Caco-2 (cell line): Measurements from ENCODE around the gene ST8SIA4. TPM values are rescaled to one million over a fixed set of nuclear protein-coding genes. Genes with fewer than 3 reads are reported as not detected.

Experiments used
- BruUV-seq: library from RNA; stranded (reverse); fragments of 400-500 nt; replicated peaks from 2 replicates; lab custom pipeline; 2021; lab: Mats Ljungman, UMichigan
- CTCF ChIA-PET: fragments of 300-600 bp; sonication (Branson Sonifier 250); formaldehyde crosslinking; loops from one replicate; lab custom pipeline; 2022; ENCODE audit warnings: antibody characterized with exemption; lab: Charles Lee
- POLR2A ChIA-PET: fragments of 300-600 bp; sonication (Branson Sonifier 250); formaldehyde crosslinking; loops from one replicate; lab custom pipeline; 2022; ENCODE audit warnings: antibody characterized with exemption; lab: Charles Lee
- DNase-seq, 2 experiments: peaks; one replicate each; pipeline versions ENCODE4 v3.0.0 to v3.0.0-alpha.2; 2020 to 2022
- H3K27me3 ChIP-seq: replicated peaks from 2 replicates; pipeline ENCODE4 v1.6.0; 2011; ENCODE audit warnings: low read length; ENCODE audit not compliant: control insufficient read depth, insufficient read depth
- H3K36me3 ChIP-seq: 2 replicates; pipeline ENCODE4 v1.5.1; 2011; ENCODE audit warnings: low read length; ENCODE audit not compliant: control insufficient read depth, insufficient read depth
- H3K4me1 ChIP-seq: fragments of 250-450 bp; sonication (Bioruptor Pico); 2 replicates; pipeline ENCODE4 v1.5.1; 2020; ENCODE audit warnings: mild to moderate bottlenecking
- H3K4me3 ChIP-seq: 2 replicates; pipeline ENCODE4 v1.5.1; 2011; ENCODE audit warnings: low read depth, mild to moderate bottlenecking, control low read depth, low read length
- H3K9me3 ChIP-seq: fragments of 250-450 bp; sonication (Bioruptor Pico); 2 replicates; pipeline ENCODE4 v1.5.1; 2020; ENCODE audit warnings: mild to moderate bottlenecking, moderate library complexity
- H3K27ac Mint-ChIP-seq: one replicate; pipeline ENCODE4 v1.8.0; 2022; ENCODE audit warnings: mixed read lengths; ENCODE audit not compliant: unreplicated experiment
- H3K27me3 Mint-ChIP-seq: one replicate; pipeline ENCODE4 v1.8.0; 2022; ENCODE audit warnings: mixed read lengths; ENCODE audit not compliant: insufficient read depth, unreplicated experiment
- H3K36me3 Mint-ChIP-seq: one replicate; pipeline ENCODE4 v1.8.0; 2022; ENCODE audit warnings: mild to moderate bottlenecking, mixed read lengths; ENCODE audit not compliant: insufficient read depth, unreplicated experiment
- H3K4me1 Mint-ChIP-seq: one replicate; pipeline ENCODE4 v1.8.0; 2022; ENCODE audit warnings: low read depth, mixed read lengths; ENCODE audit not compliant: unreplicated experiment
- H3K4me3 Mint-ChIP-seq: one replicate; pipeline ENCODE4 v1.8.0; 2022; ENCODE audit warnings: mild to moderate bottlenecking, moderate library complexity, mixed read lengths; ENCODE audit not compliant: unreplicated experiment
- H3K9me3 Mint-ChIP-seq: one replicate; pipeline ENCODE4 v1.8.0; 2022; ENCODE audit warnings: mixed read lengths; ENCODE audit not compliant: unreplicated experiment
- CTCF ChIP-seq, 2 experiments: fragments of 200-600 bp in 1 of 2; IDR thresholded peaks; 1 replicate in 1 of 2; 2 replicates in 1 of 2; pipeline versions ENCODE4 v1.5.1 to v1.8.0; 2011 to 2022; ENCODE audit warnings: antibody characterized with exemption in 1 of 2, control low read depth in 1 of 2, inconsistent platforms in 1 of 2, low read depth in 1 of 2, low read length in 1 of 2, mild to moderate bottlenecking in 1 of 2, moderate library complexity in 1 of 2; ENCODE audit not compliant: insufficient read depth in 1 of 2, severe bottlenecking in 1 of 2, unreplicated experiment in 1 of 2
- intact Hi-C: fragments of 100-400 bp; cut with micrococcal nuclease; formaldehyde crosslinking; loops from one replicate; pipeline ENCODE4 v1.10.0; 2022; ENCODE audit not compliant: unreplicated experiment
- microRNA-seq: library from miRNA; unstranded; fragments of <30 nt; microRNA quantifications from one replicate; pipeline ENCODE4 v1.2.0, GENCODE V29; 2022
- total RNA-seq: library from RNA; stranded (reverse); gene quantifications from 2 replicates; pipeline ENCODE4 v1.2.3, GENCODE V29; 2022

ST8SIA4 gene
- total RNA-seq, 1 experiment from 2014 or later, result 0.61 TPM

GRCh38 chr5:100758306-100758705 is 144.8 kb downstream of the ST8SIA4 start:
- no peaks in the 10 kb centered on the region for H3K36me3 Mint-ChIP-seq
- no peak for DNase-seq
- TF ChIP-seq CTCF (IDR thresholded peaks at IDR 0.05; ENCODE audit: insufficient read depth in 1 of 2, low read depth in 1 of 2, low read length in 1 of 2, severe bottlenecking in 1 of 2, unreplicated experiment in 1 of 2), result no peak
- no peaks in the 10 kb centered on the region for H3K9me3 Mint-ChIP-seq
- Histone ChIP-seq H3K27me3 (no peaks in the 10 kb centered on the region), H3K9me3 (no peaks in the 10 kb centered on the region), H3K4me3 (no peak overlapping the region), H3K36me3 (no peaks in the 10 kb centered on the region), H3K4me1 (peaks cover 34% of the 10 kb centered on the region)
- H3K27ac Mint-ChIP-seq, result no peak overlapping the region
- CTCF ChIA-PET, result no interaction called here
- peaks cover 6% of the 10 kb centered on the region for H3K4me1 Mint-ChIP-seq
- POLR2A ChIA-PET, result no interaction called here
- BruUV-seq, result no TSS peak
- no peaks in the 10 kb centered on the region for H3K27me3 Mint-ChIP-seq
- intact Hi-C loops, result no loop called here
- no peak overlapping the region for H3K4me3 Mint-ChIP-seq

- H3K27ac Mint-ChIP-seq, result no peak overlapping the region
- no peak for TF ChIP-seq CTCF (IDR thresholded peaks at IDR 0.05; ENCODE audit: insufficient read depth in 1 of 2, low read depth in 1 of 2, low read length in 1 of 2, severe bottlenecking in 1 of 2, unreplicated experiment in 1 of 2)
- no peak overlapping the region for H3K4me3 Mint-ChIP-seq
- no TSS peak for BruUV-seq
- CTCF ChIA-PET, result no interaction called here
- H3K9me3 Mint-ChIP-seq, result no peaks in the 10 kb centered on the region
- no peaks in the 10 kb centered on the region for H3K36me3 ChIP-seq
- no peaks in the 10 kb centered on the region for H3K36me3 Mint-ChIP-seq
- H3K27me3 Mint-ChIP-seq, result no peaks in the 10 kb centered on the region
- no peak overlapping the region for H3K4me3 ChIP-seq
- no peaks in the 10 kb centered on the region for H3K27me3 ChIP-seq
- peaks cover 28% of the 10 kb centered on the region for H3K4me1 ChIP-seq
- DNase-seq, result peak in 1 of 2 experiments; percentile 10
- H3K9me3 ChIP-seq, result no peaks in the 10 kb centered on the region
- H3K4me1 Mint-ChIP-seq, result peaks cover 6% of the 10 kb centered on the region
- intact Hi-C loops, result no loop called here
- POLR2A ChIA-PET, result no interaction called here
Measured at GRCh38 chr5:100757618-100758017, 145.5 kb downstream of the ST8SIA4 start.

Small RNAs within 50 kb of the gene (microRNA-seq; reads per million reads assigned to microRNA genes)
- gene MIR548P, result not detected
